Measurements from ENCODE around the gene SH3PXD2B.

GRCh38 chr5:172447646-172448365, 6.5 kb downstream of the SH3PXD2B start:
- TF ChIP-seq CTCF (IDR thresholded peaks at IDR 0.05; ENCODE audit: low read length), result peak; percentile 37; the same call in 1 of the 2 replicates
- TF ChIP-seq EZH2 (IDR thresholded peaks at IDR 0.05; ENCODE audit: borderline replicate concordance, low read length), result no peak

All from OCI-LY1 (cell line).